ENCODE measurements around the gene PCDHB1. TPM values are rescaled to one million over a fixed set of nuclear protein-coding genes. Genes with fewer than 3 reads are reported as not detected.
"Not testable (repeated sequence)": the region's sequence is repeated elsewhere in the genome, so short reads cannot be mapped to it uniquely, and the experiment has no call there.

Gene PCDHB1
- total and polyA plus RNA-seq, 2 experiments from 2014 or later: 0.03 to 0.05 TPM

- H3K9me3 Mint-ChIP-seq: peaks cover 30% of the 10 kb centered on the region; the same call in 2 of the 3 replicates
- not testable (repeated sequence) for H3K27me3 Mint-ChIP-seq (ENCODE audit: insufficient read depth, low read depth, poor library complexity); H3K9me2 ChIP-seq (ENCODE audit: insufficient read depth); H3K36me3 ChIP-seq (ENCODE audit: insufficient read depth); H3K27ac ChIP-seq (ENCODE audit: low read depth); H3K4me2 ChIP-seq; H3F3A ChIP-seq (replicated peaks; ENCODE audit: low read depth); DNase-seq (ENCODE audit: low spot score); H3K4me1 ChIP-seq (ENCODE audit: insufficient read depth); H3K27ac Mint-ChIP-seq; H4K20me1 ChIP-seq (replicated peaks; ENCODE audit: insufficient read depth); H2AFZ ChIP-seq; H3K27me3 ChIP-seq (ENCODE audit: insufficient read depth); H3K4me1 Mint-ChIP-seq; H3K4me3 ChIP-seq; ATAC-seq
- peaks cover 49% of the 10 kb centered on the region for H3K36me3 Mint-ChIP-seq (ENCODE audit: low read depth)
- peaks cover 30% of the 10 kb centered on the region for H3K79me2 ChIP-seq (replicated peaks; ENCODE audit: insufficient read depth)
- peak overlapping the region; percentile 93; the same call in 1 of the 3 replicates for H3K4me3 Mint-ChIP-seq
Measured at GRCh38 chr5:141096181-141096580, 45.0 kb downstream of the PCDHB1 start.

- not testable (repeated sequence) for H4K20me1 ChIP-seq (replicated peaks; ENCODE audit: insufficient read depth); ATAC-seq; DNase-seq (ENCODE audit: low spot score); H3F3A ChIP-seq (replicated peaks; ENCODE audit: low read depth); H3K9me2 ChIP-seq (ENCODE audit: insufficient read depth); H3K4me3 ChIP-seq; H3K27me3 ChIP-seq (ENCODE audit: insufficient read depth); H3K36me3 ChIP-seq (ENCODE audit: insufficient read depth); H3K27me3 Mint-ChIP-seq (ENCODE audit: insufficient read depth, low read depth, poor library complexity); H3K4me1 ChIP-seq (ENCODE audit: insufficient read depth); H3K4me3 Mint-ChIP-seq; H3K27ac Mint-ChIP-seq; H2AFZ ChIP-seq; H3K4me2 ChIP-seq; H3K4me1 Mint-ChIP-seq; H3K27ac ChIP-seq (ENCODE audit: low read depth)
- H3K79me2 ChIP-seq (replicated peaks; ENCODE audit: insufficient read depth): peaks cover 30% of the 10 kb centered on the region
- peaks cover 34% of the 10 kb centered on the region; the same call in 2 of the 3 replicates for H3K9me3 Mint-ChIP-seq
- H3K36me3 Mint-ChIP-seq (ENCODE audit: low read depth): peaks cover 53% of the 10 kb centered on the region
Measured at GRCh38 chr5:141096586-141096985, 45.4 kb downstream of the PCDHB1 start.

- no peaks in the 10 kb centered on the region for H3K36me3 ChIP-seq (ENCODE audit: insufficient read depth)
- H3K4me2 ChIP-seq: peak within 1 kb of the TSS; percentile 77
- TF ChIP-seq POLR2AphosphoS5 (IDR thresholded peaks at IDR 0.05; ENCODE audit: low read depth) (peak; percentile 52), JUNB (IDR thresholded peaks at IDR 0.05; ENCODE audit: unreplicated experiment) (no peak), ZNF462 (CRISPR knock-in tag; IDR thresholded peaks at IDR 0.05) (no peak), ZNF114 (CRISPR knock-in tag; IDR thresholded peaks at IDR 0.05) (no peak), NANOG (IDR thresholded peaks at IDR 0.05; ENCODE audit: borderline replicate concordance) (no peak), CREB1 (CRISPR knock-in tag; IDR thresholded peaks at IDR 0.05; ENCODE audit: low read depth) (peak; percentile 60), CTCF (conservative IDR thresholded peaks at IDR 0.05; ENCODE audit: low read depth in 2 of 2) (peak; percentile 93 to 95), EZH2 (IDR thresholded peaks at IDR 0.05; ENCODE audit: low read depth, unreplicated experiment) (no peak)
Measured at GRCh38 chr5:141100243-141100805, 49.1 kb downstream of the PCDHB1 start, which contains the start of gene PCDHB3. PCDHB3 (plus strand) TSS chr5:141100473; CDS start chr5:141100650, 177 bp downstream.

More at GRCh38 chr5:141100243-141100805, 49.1 kb downstream of the PCDHB1 start, which contains the start of gene PCDHB3:
- Histone ChIP-seq H3K4me1 (ENCODE audit: insufficient read depth) (no peaks in the 10 kb centered on the region), H3K27me3 (ENCODE audit: insufficient read depth) (no peaks in the 10 kb centered on the region), H3F3A (replicated peaks; ENCODE audit: low read depth) (no peaks in the 10 kb centered on the region), H2AFZ (peak within 1 kb of the TSS; percentile 3; the same call in 1 of the 2 replicates), H3K79me2 (replicated peaks; ENCODE audit: insufficient read depth) (peaks cover 44% of the 10 kb centered on the region), H3K4me3 (peak within 1 kb of the TSS; percentile 60), H3K9me2 (ENCODE audit: insufficient read depth) (no peaks in the 10 kb centered on the region), H3K27ac (ENCODE audit: low read depth) (peak within 1 kb of the TSS; percentile 64), H4K20me1 (replicated peaks; ENCODE audit: insufficient read depth) (no peaks in the 10 kb centered on the region; the same call in 1 of the 2 replicates)
- Mint-ChIP-seq H3K36me3 (ENCODE audit: low read depth) (peaks cover 60% of the 10 kb centered on the region), H3K27me3 (ENCODE audit: insufficient read depth, low read depth, poor library complexity) (peaks cover 2% of the 10 kb centered on the region), H3K4me1 (peaks cover 7% of the 10 kb centered on the region; the same call in 2 of the 3 replicates), H3K4me3 (peak within 1 kb of the TSS; percentile 73), H3K27ac (peak within 1 kb of the TSS; percentile 94), H3K9me3 (peaks cover 24% of the 10 kb centered on the region; the same call in 2 of the 3 replicates)
- DNase-seq (ENCODE audit: low spot score): peak; percentile 96
- ATAC-seq: peak; percentile 91
